Body of pancreas (tissue), 4 donors: ENCODE measurements around the gene SH3PXD2B. TPM values are rescaled to one million over a fixed set of nuclear protein-coding genes. Genes with fewer than 3 reads are reported as not detected.
A peak's percentile ranks its signal among the peaks of the same experiment; 100 is the strongest.
"Not testable (repeated sequence)": the region's sequence is repeated elsewhere in the genome, so short reads cannot be mapped to it uniquely, and the experiment has no call there.

Source experiments
- ATAC-seq: fragments of 150-250 bp; one replicate; pipeline ENCODE4 v1.9.1; 2016
- DNase-seq, 4 donors: peaks; one replicate each; pipeline ENCODE4 v3.0.0-alpha.2; 2019
- H3K27ac ChIP-seq, 4 donors: fragments of 200-600 bp; sonication (generic); 1 replicate in 3 of 4; 2 replicates in 1 of 4; pipeline versions ENCODE4 v1.5.1 to v1.6.1; 2016 to 2019; ENCODE audit warnings: mild to moderate bottlenecking in 1 of 4, mixed read lengths in 1 of 4, moderate library complexity in 1 of 4
- H3K27me3 ChIP-seq, 2 donors: fragments of 200-600 bp; sonication (generic); one replicate each; pipeline ENCODE4 v1.6.0; 2016; ENCODE audit warnings: mild to moderate bottlenecking in 1 of 2
- H3K36me3 ChIP-seq, 2 donors: fragments of 200-600 bp; sonication (generic); replicated peaks in 1 of 2; 2 replicates each; pipeline ENCODE4 v1.5.1; 2016; ENCODE audit warnings: low read depth in 2 of 2; ENCODE audit not compliant: insufficient read depth in 1 of 2
- H3K4me1 ChIP-seq: fragments of 200-600 bp; sonication (generic); one replicate; pipeline ENCODE4 v1.6.0; 2016
- H3K4me3 ChIP-seq, 2 donors: fragments of 200-600 bp; sonication (generic); 1 replicate in 1 of 2; 2 replicates in 1 of 2; pipeline ENCODE4 v1.5.1; 2016 to 2019
- H3K9me3 ChIP-seq, 3 donors: fragments of 200-600 bp; sonication (generic); 1 replicate in 2 of 3; 2 replicates in 1 of 3; pipeline ENCODE4 v1.5.1; 2016
- POLR2A ChIP-seq, 3 donors: fragments of 450-650 bp; IDR thresholded peaks; one replicate each; pipeline ENCODE4 v1.6.1; 2016; ENCODE audit warnings: antibody characterized with exemption in 3 of 3, mild to moderate bottlenecking in 2 of 3
- WGBS, 2 donors: methylation state at CpG; one replicate each; pipeline ENCODE4 v1.1.5; 2017; 5-methylcytosine and 5-hydroxymethylcytosine counted together
- intact Hi-C: fragments of 100-400 bp; cut with DNase I; formaldehyde crosslinking; loops from one replicate; pipeline ENCODE4 v1.15.1; 2023
- total RNA-seq, 2 donors: library from RNA; depleted of rRNA; stranded (reverse); fragments of >200 nt; gene quantifications; one replicate each; pipeline ENCODE4 v1.1.0, GENCODE V29; 2016
- TF ChIP-seq, protein P1 (sequence below), 7 experiments: fragments of 450-650 bp in 4 of 7; fragments of 200-600 bp in 3 of 7; sonication (generic) in 3 of 7; IDR thresholded peaks; one replicate each; pipeline ENCODE4 v1.5.1; 2016 to 2019; ENCODE audit warnings: antibody characterized with exemption in 7 of 7

Gene SH3PXD2B
- total RNA-seq, 2 donors from 2014 or later: 9.9 to 16.9 TPM

DNA sequence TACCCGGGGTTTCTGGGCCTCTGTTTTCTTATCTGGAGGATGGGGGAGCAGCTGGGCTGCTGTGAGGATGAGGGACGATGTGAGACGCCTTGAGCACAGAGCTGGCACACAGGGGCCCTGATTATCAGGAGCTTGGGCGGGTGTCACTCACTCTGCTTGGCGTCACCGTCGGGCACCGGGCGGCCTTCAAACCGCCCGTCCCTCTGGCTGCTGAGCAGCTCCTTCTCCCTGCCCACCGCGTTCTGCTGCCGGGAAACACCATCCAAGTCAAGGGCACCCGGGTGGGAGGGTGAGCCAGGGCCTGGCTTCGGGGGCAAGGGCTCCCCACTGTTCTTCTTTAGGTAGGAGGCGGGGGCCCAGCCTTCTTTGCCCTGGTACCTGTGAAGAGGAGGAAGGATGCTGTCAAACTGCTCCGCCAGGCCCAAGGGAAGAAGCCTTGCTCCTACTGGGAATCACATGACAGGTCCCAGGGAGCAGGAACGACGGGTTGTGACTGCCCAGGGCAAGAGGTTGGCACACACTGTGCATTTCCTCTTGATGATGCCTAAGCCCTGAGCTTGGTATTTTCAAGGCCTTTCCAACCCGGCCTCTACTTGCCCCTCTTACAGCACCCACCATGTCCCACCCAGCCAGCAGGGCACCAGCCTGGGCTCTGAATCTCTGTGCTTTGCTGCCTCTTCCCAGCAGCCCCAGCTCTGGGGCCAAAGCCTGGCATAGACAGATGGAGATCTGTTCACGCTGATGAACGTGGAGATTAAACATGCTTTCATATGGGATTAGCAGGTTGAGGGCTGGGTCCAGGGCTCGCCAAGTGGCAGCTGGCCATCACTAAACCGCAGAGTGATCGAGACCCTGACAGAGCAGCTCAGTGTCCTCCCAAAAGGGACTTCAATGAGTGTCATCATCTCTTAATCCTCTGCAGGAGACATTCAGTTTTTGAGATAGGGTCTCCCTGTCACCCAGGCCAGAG lies 103.8 kb downstream of the SH3PXD2B start:
- intact Hi-C loops: no loop called here

GRCh38 chr5:172348733-172349132 lies 105.6 kb downstream of the SH3PXD2B start:
- H3K27me3 ChIP-seq, intact Hi-C loops, DNase-seq, H3K9me3 ChIP-seq, H3K27ac ChIP-seq, H3K4me3 ChIP-seq, ATAC-seq, H3K36me3 ChIP-seq: not testable (repeated sequence)
- 84 to 85% methylated on average over 5 of the region's 5 CpGs for WGBS, 2 donors
- H3K4me1 ChIP-seq: peaks cover 31% of the 10 kb centered on the region

More for the DNA sequence above, 103.8 kb downstream of the SH3PXD2B start:
- TF ChIP-seq, protein P1, sequence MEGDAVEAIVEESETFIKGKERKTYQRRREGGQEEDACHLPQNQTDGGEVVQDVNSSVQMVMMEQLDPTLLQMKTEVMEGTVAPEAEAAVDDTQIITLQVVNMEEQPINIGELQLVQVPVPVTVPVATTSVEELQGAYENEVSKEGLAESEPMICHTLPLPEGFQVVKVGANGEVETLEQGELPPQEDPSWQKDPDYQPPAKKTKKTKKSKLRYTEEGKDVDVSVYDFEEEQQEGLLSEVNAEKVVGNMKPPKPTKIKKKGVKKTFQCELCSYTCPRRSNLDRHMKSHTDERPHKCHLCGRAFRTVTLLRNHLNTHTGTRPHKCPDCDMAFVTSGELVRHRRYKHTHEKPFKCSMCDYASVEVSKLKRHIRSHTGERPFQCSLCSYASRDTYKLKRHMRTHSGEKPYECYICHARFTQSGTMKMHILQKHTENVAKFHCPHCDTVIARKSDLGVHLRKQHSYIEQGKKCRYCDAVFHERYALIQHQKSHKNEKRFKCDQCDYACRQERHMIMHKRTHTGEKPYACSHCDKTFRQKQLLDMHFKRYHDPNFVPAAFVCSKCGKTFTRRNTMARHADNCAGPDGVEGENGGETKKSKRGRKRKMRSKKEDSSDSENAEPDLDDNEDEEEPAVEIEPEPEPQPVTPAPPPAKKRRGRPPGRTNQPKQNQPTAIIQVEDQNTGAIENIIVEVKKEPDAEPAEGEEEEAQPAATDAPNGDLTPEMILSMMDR (IDR thresholded peaks at IDR 0.05): no peak
- peaks cover 0 to 5% of the 10 kb centered on the region in 2 donors for H3K36me3 ChIP-seq
- DNase-seq: peak in 1 of 4 donors; percentile 35
- no peak overlapping the region for H3K4me3 ChIP-seq
- H3K9me3 ChIP-seq: no peaks in the 10 kb centered on the region
- no peak for ATAC-seq
- H3K27me3 ChIP-seq: no peaks in the 10 kb centered on the region
- H3K27ac ChIP-seq: peak overlapping the region in 1 of 4 donors; percentile 61
- peaks cover 49% of the 10 kb centered on the region for H3K4me1 ChIP-seq
- 87 to 92% methylated on average over 21 to 25 of the region's 26 CpGs for WGBS, 2 donors

DNA sequence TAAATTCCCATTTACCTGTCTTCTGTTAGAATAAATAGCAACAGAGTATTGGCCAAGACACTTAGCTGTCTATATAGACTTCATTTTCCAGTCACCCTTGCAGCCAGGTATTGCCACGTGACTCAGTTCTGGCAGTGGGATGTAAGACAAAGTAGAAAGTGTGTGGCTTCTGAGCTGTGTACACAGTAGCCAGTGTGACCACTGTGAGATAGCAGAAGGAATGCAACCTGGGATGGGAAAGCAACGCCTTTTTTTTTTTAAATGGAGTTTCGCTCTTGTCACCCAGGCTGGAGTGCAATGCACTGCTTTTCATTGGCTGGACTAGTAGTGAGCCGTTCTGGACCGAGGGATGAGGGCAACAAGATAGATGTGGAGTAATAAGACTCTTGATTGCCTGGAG lies 106.2 kb downstream of the SH3PXD2B start:
- no peaks in the 10 kb centered on the region for H3K9me3 ChIP-seq
- H3K36me3 ChIP-seq: peaks cover 0 to 5% of the 10 kb centered on the region in 2 donors
- ATAC-seq (no peak), DNase-seq (no peak)
- H3K4me1 ChIP-seq: peaks cover 25% of the 10 kb centered on the region
- TF ChIP-seq, protein P1 (IDR thresholded peaks at IDR 0.05): no peak
- no peak for TF ChIP-seq POLR2A (IDR thresholded peaks at IDR 0.05)
- WGBS, 2 donors: 88 to 91% methylated on average over 5 of the region's 5 CpGs
- H3K27me3 ChIP-seq: no peaks in the 10 kb centered on the region
- no peak overlapping the region for H3K4me3 ChIP-seq
- intact Hi-C loops: no loop called here
- H3K27ac ChIP-seq: no peak overlapping the region

DNA sequence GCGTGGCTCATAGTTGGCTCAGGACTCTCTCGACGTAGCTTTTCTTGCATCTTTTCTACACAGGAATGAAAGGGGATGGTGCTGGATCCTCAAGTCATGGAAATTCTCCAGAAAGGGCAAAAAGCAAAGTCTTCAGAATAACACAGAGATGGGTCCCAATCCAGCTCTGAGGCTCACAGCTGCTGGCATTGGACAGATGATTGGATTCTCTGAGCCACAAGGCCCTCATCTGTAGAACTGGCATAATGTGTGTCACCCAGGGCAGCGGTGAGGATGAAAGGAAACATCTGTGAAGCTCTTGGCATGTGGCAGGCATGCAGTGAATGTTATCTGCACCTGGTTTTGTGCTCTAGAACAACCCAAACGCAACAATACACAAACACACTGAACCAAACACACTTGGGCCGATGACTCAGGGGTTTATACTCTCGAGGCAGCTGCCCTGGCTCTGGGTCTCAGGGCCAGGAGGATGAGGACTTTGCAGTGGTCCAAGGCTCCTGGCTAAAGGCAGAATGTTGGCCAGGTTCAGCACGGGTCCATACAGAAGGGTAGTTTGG lies 106.8 kb downstream of the SH3PXD2B start:
- no peak for TF ChIP-seq POLR2A (IDR thresholded peaks at IDR 0.05)
- TF ChIP-seq, protein P1 (IDR thresholded peaks at IDR 0.05): no peak
- 73 to 76% methylated on average over 7 to 8 of the region's 8 CpGs for WGBS, 2 donors
- Histone ChIP-seq H3K4me1 (peaks cover 19% of the 10 kb centered on the region), H3K27me3 (no peaks in the 10 kb centered on the region), H3K36me3 (peaks cover 0 to 5% of the 10 kb centered on the region in 2 donors), H3K4me3 (no peak overlapping the region), H3K27ac (no peak overlapping the region), H3K9me3 (no peaks in the 10 kb centered on the region)
- intact Hi-C loops: no loop called here
- ATAC-seq: no peak
- peak in 1 of 4 donors; percentile 20 for DNase-seq

GRCh38 chr5:172345881-172346280 lies 108.4 kb downstream of the SH3PXD2B start:
- no peak for TF ChIP-seq POLR2A (IDR thresholded peaks at IDR 0.05)
- TF ChIP-seq, protein P1 (IDR thresholded peaks at IDR 0.05): no peak
- Histone ChIP-seq H3K4me3 (no peak overlapping the region), H3K4me1 (peaks cover 4% of the 10 kb centered on the region), H3K27me3 (no peaks in the 10 kb centered on the region), H3K9me3 (no peaks in the 10 kb centered on the region), H3K27ac (no peak overlapping the region), H3K36me3 (peaks cover 0 to 5% of the 10 kb centered on the region in 2 donors)
- no peak for ATAC-seq
- 87 to 90% methylated on average over 6 to 11 of the region's 11 CpGs for WGBS, 2 donors
- intact Hi-C loops: no loop called here
- no peak for DNase-seq
